Activated gamma-delta T cell treated with Interleukin-2 at 50 U/mL for 16 hours (primary cell): Measurements from ENCODE around the gene TNFRSF25.

Experiments used
- DNase-seq: peaks from one replicate; pipeline ENCODE4 v3.0.0-alpha.2; 2020

TNFRSF25 gene, protein sequence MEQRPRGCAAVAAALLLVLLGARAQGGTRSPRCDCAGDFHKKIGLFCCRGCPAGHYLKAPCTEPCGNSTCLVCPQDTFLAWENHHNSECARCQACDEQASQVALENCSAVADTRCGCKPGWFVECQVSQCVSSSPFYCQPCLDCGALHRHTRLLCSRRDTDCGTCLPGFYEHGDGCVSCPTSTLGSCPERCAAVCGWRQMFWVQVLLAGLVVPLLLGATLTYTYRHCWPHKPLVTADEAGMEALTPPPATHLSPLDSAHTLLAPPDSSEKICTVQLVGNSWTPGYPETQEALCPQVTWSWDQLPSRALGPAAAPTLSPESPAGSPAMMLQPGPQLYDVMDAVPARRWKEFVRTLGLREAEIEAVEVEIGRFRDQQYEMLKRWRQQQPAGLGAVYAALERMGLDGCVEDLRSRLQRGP

DNA sequence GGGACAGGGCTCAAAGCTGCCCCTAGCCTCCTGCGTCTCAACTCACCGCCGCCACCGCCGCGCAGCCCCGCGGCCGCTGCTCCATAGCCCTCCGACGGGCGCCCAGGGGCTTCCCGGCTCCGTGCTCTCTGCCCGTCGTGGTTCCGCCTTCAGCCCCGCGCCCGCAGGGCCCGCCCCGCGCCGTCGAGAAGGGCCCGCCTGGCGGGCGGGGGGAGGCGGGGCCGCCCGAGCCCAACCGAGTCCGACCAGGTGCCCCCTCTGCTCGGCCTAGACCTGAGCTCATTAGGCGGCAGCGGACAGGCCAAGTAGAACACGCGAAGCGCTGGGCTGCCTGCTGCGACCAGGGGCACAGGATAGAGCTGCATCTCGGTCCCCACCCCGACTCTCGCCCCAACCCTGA lies at the start of gene TNFRSF25:
TSS of gene TNFRSF25 (minus strand) at position 151 of the 400 bp plus-strand sequence. CDS start at position 85, 66 bp downstream.
- peak; percentile 45 for DNase-seq

GRCh38 chr1:6515771-6516170 lies 49.8 kb upstream of the TNFRSF25 start:
- DNase-seq: no peak

GRCh38 chr1:6513320-6513801 lies 47.4 kb upstream of the TNFRSF25 start:
- no peak for DNase-seq

GRCh38 chr1:6512908-6513280 lies 46.9 kb upstream of the TNFRSF25 start:
- no peak for DNase-seq

- no peak for DNase-seq
Measured at GRCh38 chr1:6512245-6512907, 46.4 kb upstream of the TNFRSF25 start.

GRCh38 chr1:6511561-6512244 lies 45.7 kb upstream of the TNFRSF25 start:
- no peak for DNase-seq

- no peak for DNase-seq
Measured at GRCh38 chr1:6511056-6511455, 45.1 kb upstream of the TNFRSF25 start.

DNA sequence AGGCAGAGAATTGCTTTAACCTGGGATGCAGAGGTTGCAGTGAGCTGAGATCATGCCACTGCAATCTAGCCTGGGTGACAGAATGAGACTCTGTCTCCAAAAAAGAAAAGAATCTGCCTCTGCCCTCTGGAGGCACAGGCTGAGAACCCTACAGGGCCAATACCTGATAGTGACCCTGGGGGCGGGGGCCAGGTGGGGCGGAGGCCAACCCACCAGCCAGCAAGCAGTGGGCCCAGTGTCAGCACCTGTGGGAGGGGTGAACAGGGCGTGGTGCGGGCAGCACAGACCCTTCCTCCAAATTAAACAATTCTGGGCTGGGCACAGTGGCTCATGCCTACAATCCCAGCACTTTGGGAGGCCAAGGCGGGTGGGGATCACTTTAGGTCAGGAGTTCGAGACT lies 44.5 kb upstream of the TNFRSF25 start:
- DNase-seq: no peak

- DNase-seq: no peak
Measured at GRCh38 chr1:6509919-6510291, 43.9 kb upstream of the TNFRSF25 start.

- no peak for DNase-seq
Measured at GRCh38 chr1:6509220-6509918, 43.4 kb upstream of the TNFRSF25 start.

- DNase-seq: no peak
Measured at GRCh38 chr1:6508816-6509189, 42.8 kb upstream of the TNFRSF25 start.

- DNase-seq: no peak
Measured at GRCh38 chr1:6508154-6508815, 42.3 kb upstream of the TNFRSF25 start.

DNA sequence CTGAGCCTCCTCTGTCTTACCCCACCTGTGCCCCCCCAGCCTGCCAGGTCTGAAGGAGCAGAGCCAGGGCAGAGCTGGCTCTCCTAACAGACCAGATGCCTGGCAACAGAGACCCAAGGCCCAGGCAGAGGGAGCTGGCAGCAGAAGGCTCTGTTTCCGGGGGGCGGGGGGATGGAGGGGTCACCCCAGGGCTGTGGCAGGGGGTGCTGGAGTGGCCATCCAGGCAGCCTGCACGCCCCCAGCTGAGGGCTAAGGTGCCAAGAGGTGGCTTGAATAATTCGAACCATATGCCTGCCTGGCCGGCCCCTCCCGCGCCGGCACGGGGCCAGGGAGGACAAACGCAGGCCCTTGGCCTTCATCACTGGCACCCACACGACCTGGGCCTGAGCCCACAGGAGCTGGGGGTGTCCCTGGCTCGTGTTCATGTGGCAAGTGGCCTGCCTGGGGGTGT lies 41.5 kb upstream of the TNFRSF25 start:
- no peak for DNase-seq

DNA sequence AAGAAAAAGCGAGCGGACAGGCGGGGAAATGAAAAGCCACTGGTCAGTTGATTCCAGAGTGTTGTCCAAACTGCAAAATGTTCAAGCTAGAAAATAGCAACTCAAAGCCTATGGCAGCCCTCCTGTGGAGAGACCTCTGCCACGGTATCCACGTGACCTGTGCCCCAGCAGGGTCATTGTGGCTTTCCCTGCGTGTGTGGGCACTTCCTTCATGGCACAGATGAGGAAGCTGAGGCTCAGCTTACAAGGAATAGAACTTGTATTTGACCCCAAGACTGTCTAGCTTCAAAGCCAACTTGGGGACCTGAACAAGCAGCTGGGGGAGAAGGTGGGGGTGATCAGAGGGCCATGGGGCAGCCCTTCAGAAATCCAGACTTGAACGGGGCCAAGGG lies 41.1 kb upstream of the TNFRSF25 start:
- no peak for DNase-seq

- DNase-seq: no peak
Measured at GRCh38 chr1:6506210-6507036, 40.5 kb upstream of the TNFRSF25 start.

- no peak for DNase-seq
Measured at GRCh38 chr1:6505367-6506209, 39.6 kb upstream of the TNFRSF25 start.

- DNase-seq: no peak
Measured at GRCh38 chr1:6504887-6505286, 38.9 kb upstream of the TNFRSF25 start.

DNA sequence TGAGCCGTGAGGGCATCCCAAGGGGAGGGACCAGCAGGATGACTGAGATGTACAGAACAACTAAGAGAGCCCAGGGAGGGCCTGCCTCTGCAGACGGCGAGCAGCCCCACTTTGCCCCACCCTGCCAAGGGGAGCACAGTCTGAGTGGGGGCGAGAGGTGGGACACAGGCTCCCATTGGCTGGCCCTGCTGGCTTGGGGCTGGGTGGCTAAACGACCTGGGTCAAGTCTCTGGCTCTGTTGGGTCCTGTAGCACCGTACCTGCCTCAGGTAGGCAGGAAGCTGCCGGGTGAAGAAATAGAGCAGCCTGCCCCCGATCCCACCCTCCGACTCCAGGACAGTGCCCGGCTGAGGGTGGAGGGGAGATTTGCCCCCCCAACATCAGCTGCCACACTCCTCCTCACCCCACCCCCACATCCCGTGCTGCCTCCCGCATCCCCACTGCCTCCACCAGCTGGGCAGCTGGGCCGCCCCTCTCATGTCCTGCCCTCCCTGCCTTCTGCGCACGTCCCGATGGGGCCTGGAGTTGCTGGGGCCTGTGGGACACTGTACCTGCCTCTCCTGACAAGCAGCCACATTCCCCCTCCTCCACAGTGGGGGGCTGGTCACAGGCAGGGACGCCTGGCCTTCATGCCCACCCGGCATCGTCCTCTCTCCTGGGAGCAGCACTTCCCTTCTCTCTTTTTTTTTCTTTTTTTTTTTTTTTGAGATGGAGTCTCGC lies 38.1 kb upstream of the TNFRSF25 start:
- DNase-seq: no peak

DNA sequence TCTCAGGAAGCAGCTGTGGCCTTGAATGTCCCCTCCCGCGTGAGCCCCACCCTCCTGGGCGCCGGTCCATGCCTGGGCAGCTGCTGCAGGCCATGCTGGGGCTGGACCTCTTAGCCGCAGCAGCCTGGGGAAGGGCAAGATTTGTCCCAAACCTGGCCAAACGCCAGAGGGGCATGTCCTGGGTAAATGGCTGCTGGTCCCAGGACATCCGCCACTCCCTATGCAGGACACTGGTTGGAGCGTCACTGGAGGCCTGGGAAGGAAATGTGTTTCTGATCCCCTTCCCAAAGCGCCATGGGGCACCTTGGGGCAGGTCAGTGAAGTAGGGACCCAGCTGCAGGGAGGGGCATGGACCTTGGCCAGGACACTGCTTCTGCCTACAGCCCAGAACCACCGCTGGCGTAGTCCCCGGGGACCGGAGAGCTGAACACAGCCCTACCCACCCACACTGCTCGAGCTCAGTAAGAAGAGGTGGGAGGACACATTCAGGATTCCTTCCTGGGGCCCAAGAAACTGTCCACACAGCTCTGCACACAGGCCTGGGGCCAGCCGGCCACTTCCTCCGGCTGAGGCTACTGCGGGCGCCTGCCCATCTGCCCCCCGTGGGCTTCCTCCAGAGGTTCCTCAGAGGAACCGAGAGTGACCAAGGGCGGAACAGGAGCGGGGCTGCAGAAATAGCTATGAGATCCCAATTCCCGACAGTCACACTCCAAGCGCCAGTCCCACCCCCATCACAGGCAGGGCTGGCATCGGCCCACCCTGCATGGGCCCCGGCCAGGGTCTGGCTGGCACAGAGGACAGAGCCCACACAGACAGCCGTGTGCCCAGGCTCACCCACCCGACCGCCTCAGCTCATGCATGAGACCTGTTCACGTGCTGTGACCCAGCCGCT lies 36.3 kb upstream of the TNFRSF25 start:
- DNase-seq: no peak
